Fibroblast of lung (primary cell): ENCODE data around the gene PAM. TPM values are rescaled to one million over a fixed set of nuclear protein-coding genes. Genes with fewer than 3 reads are reported as not detected.

Experiments
- DNase-seq, 2 donors: peaks; one replicate each; pipeline versions ENCODE4 v3.0.0 to v3.0.0-alpha.2; 2010; ENCODE audit warnings: low read depth in 2 of 2
- H2AFZ ChIP-seq: 2 replicates; pipeline ENCODE4 v1.5.1; 2012; ENCODE audit warnings: low read length, control low read depth, inconsistent platforms
- H3K27ac ChIP-seq: 2 replicates; pipeline ENCODE4 v1.5.1; 2011; ENCODE audit warnings: low read length, control low read depth; ENCODE audit not compliant: insufficient read depth
- H3K27me3 ChIP-seq: 2 replicates; pipeline ENCODE4 v1.5.1; 2011; ENCODE audit warnings: mild to moderate bottlenecking, low read length; ENCODE audit not compliant: control insufficient read depth, insufficient read depth
- H3K36me3 ChIP-seq: 2 replicates; pipeline ENCODE4 v1.5.1; 2011; ENCODE audit warnings: low read length; ENCODE audit not compliant: control insufficient read depth, insufficient read depth
- H3K4me1 ChIP-seq: 2 replicates; pipeline ENCODE4 v1.5.1; 2011; ENCODE audit warnings: low read length; ENCODE audit not compliant: control insufficient read depth, insufficient read depth; ENCODE audit errors: extremely low read depth
- H3K4me2 ChIP-seq: 2 replicates; pipeline ENCODE4 v1.5.1; 2011; ENCODE audit warnings: low read length, control low read depth; ENCODE audit not compliant: insufficient read depth; ENCODE audit errors: extremely low read depth
- H3K4me3 ChIP-seq, 4 experiments: fragments of 200-600 bp in 1 of 4; sonication (generic) in 1 of 4; replicated peaks in 1 of 4; 2 replicates each; pipeline ENCODE4 v1.5.1; 2011 to 2016; ENCODE audit warnings: low read length in 4 of 4, low read depth in 3 of 4, mild to moderate bottlenecking in 3 of 4, control low read depth in 2 of 4, inconsistent platforms in 1 of 4, mixed read lengths in 1 of 4; ENCODE audit not compliant: insufficient read depth in 1 of 4; ENCODE audit errors: control extremely low read depth in 1 of 4
- H3K79me2 ChIP-seq: 2 replicates; pipeline ENCODE4 v1.5.1; 2012; ENCODE audit warnings: mild to moderate bottlenecking, low read length, inconsistent platforms; ENCODE audit not compliant: control insufficient read depth, insufficient read depth
- H3K9ac ChIP-seq: 2 replicates; pipeline ENCODE4 v1.5.1; 2011; ENCODE audit warnings: mild to moderate bottlenecking, low read length, control low read depth; ENCODE audit not compliant: insufficient read depth
- H3K9me3 ChIP-seq: 2 replicates; pipeline ENCODE4 v1.5.1; 2012; ENCODE audit warnings: low read depth, low read length; ENCODE audit not compliant: control insufficient read depth, insufficient read depth
- H4K20me1 ChIP-seq: 2 replicates; pipeline ENCODE4 v1.5.1; 2011; ENCODE audit warnings: low read length; ENCODE audit not compliant: control insufficient read depth, insufficient read depth; ENCODE audit errors: extremely low read depth
- CTCF ChIP-seq, 2 donors: IDR thresholded peaks in 1 of 2; conservative IDR thresholded peaks in 1 of 2; 1 replicate in 1 of 2; 2 replicates in 1 of 2; pipeline ENCODE4 v1.5.1; 2011 to 2012; ENCODE audit warnings: low read length in 2 of 2, control low read depth in 1 of 2, inconsistent platforms in 1 of 2, low read depth in 1 of 2, mild to moderate bottlenecking in 1 of 2
- EZH2 ChIP-seq: IDR thresholded peaks from 2 replicates; pipeline ENCODE4 v1.5.1; 2012; ENCODE audit warnings: low read length, control low read depth, mild to moderate bottlenecking; ENCODE audit errors: missing control alignments
- polyA plus RNA-seq, 2 donors: library from polyadenylated mRNA; depleted of rRNA in 1 of 2; stranded (reverse) in 1 of 2; unstranded in 1 of 2; fragments of >200 nt; gene quantifications; 2 replicates each; pipeline ENCODE4 v1.2.1, GENCODE V29; 2011 to 2012; ENCODE audit warnings: missing spikeins in 1 of 2
- total RNA-seq: library from RNA; depleted of rRNA; stranded (reverse); fragments of >200 nt; gene quantifications from 2 replicates; pipeline ENCODE4 v1.2.1, GENCODE V29; 2014

Gene PAM
- total and polyA plus RNA-seq, 2 donors (not counting 1 experiment from before 2014, with no cell fraction given), result 404 to 405 TPM

GRCh38 chr5:102832445-102832844, 77.3 kb downstream of the PAM start:
- Histone ChIP-seq H3K27ac (no peak overlapping the region), H3K79me2 (no peaks in the 10 kb centered on the region), H3K27me3 (no peaks in the 10 kb centered on the region), H4K20me1 (no peaks in the 10 kb centered on the region), H3K4me3 (no peak overlapping the region), H3K4me1 (no peaks in the 10 kb centered on the region), H3K9ac (no peak overlapping the region), H2AFZ (no peak overlapping the region), H3K4me2 (no peak overlapping the region), H3K36me3 (no peaks in the 10 kb centered on the region), H3K9me3 (no peaks in the 10 kb centered on the region)
- DNase-seq, result peak in 1 of 2 donors; percentile 25
- TF ChIP-seq CTCF (conservative IDR thresholded peaks at IDR 0.05 in 1 of 2, IDR thresholded peaks at IDR 0.05 in 1 of 2; ENCODE audit: low read depth in 1 of 2, low read length in 2 of 2) (no peak), EZH2 (no peak)

DNA sequence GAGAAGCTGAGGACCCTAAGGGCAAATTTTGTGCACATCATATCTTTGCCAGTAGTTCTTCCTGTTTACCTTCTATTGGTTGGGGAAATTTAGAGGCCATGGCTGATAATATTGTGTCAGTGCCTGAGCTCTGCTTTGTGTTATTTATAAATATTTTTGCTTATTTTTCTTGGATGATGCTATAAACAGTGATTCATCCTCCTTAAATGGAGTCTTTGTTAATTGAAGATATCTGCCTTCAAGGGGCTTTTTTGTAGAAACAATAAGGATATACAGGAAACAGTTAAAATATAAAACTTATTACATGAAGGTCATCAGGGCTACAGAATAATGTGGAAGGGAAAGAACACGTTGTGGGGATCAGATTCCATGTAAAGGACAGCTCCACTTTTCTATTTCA, 78.0 kb downstream of the PAM start:
- Histone ChIP-seq H3K4me2 (no peak overlapping the region), H3K27me3 (no peaks in the 10 kb centered on the region), H3K36me3 (no peaks in the 10 kb centered on the region), H3K9ac (no peak overlapping the region), H2AFZ (no peak overlapping the region), H3K4me1 (no peaks in the 10 kb centered on the region), H3K79me2 (no peaks in the 10 kb centered on the region), H3K4me3 (no peak overlapping the region), H3K27ac (no peak overlapping the region), H4K20me1 (no peaks in the 10 kb centered on the region), H3K9me3 (no peaks in the 10 kb centered on the region)
- TF ChIP-seq CTCF (conservative IDR thresholded peaks at IDR 0.05 in 1 of 2, IDR thresholded peaks at IDR 0.05 in 1 of 2; ENCODE audit: low read depth in 1 of 2, low read length in 2 of 2) (no peak), EZH2 (no peak)
- DNase-seq, result no peak

DNA sequence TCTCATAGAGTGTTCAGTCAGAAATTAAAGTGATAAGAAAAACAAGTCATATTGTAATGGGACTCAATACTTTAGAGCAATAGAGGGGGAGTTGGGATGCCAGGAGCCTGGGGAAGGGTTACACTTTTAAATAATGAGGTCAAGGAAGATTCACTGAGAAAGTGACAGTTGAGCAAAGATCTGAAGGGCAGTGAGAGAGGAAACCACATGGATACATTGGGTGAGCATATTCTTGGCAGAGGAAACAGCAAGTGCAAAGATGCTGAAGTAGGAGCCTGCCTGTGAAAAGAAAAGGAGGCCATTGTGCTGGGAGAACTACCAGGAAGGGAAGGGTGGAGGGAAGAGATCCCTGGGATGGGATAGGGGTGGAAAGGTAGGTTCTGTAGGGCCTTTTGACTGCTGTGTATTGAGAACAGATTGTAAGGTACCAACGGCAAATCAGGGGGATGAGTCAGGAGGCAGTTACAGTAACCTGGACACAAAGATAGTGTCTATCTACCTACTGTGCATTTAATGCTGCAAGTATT, 79.4 kb downstream of the PAM start:
- no peak overlapping the region for H2AFZ ChIP-seq
- no peaks in the 10 kb centered on the region for H3K36me3 ChIP-seq
- no peaks in the 10 kb centered on the region for H3K9me3 ChIP-seq
- H3K9ac ChIP-seq, result no peak overlapping the region
- H3K4me2 ChIP-seq, result no peak overlapping the region
- H3K27me3 ChIP-seq, result no peaks in the 10 kb centered on the region
- H3K79me2 ChIP-seq, result no peaks in the 10 kb centered on the region
- no peak overlapping the region for H3K4me3 ChIP-seq
- H3K4me1 ChIP-seq, result no peaks in the 10 kb centered on the region
- no peak for TF ChIP-seq CTCF (conservative IDR thresholded peaks at IDR 0.05 in 1 of 2, IDR thresholded peaks at IDR 0.05 in 1 of 2; ENCODE audit: low read depth in 1 of 2, low read length in 2 of 2)
- no peak for TF ChIP-seq EZH2
- no peak overlapping the region for H3K27ac ChIP-seq
- no peak for DNase-seq
- H4K20me1 ChIP-seq, result no peaks in the 10 kb centered on the region
